Nephron (organoid): ENCODE measurements around the gene CTPS1.

Experiments used
- H3K27ac Mint-ChIP-seq, 3 experiments: 2 replicates each; pipeline ENCODE4 v1.8.0; 2020; ENCODE audit warnings: mixed read lengths in 3 of 3, mild to moderate bottlenecking in 2 of 3, moderate library complexity in 1 of 3
- H3K27me3 Mint-ChIP-seq: 2 replicates; pipeline ENCODE4 v1.8.0; 2021; ENCODE audit warnings: low read depth, mild to moderate bottlenecking, moderate library complexity, mixed read lengths
- H3K36me3 Mint-ChIP-seq: 2 replicates; pipeline ENCODE4 v1.8.0; 2020; ENCODE audit warnings: low read depth, mixed read lengths
- H3K4me1 Mint-ChIP-seq: 2 replicates; pipeline ENCODE4 v1.8.0; 2020; ENCODE audit warnings: mixed read lengths
- H3K4me3 Mint-ChIP-seq, 3 experiments: 2 replicates each; pipeline ENCODE4 v1.8.0; 2020; ENCODE audit warnings: mild to moderate bottlenecking in 3 of 3, mixed read lengths in 3 of 3, moderate library complexity in 2 of 3
- H3K9me3 Mint-ChIP-seq: 2 replicates; pipeline ENCODE4 v1.8.0; 2020; ENCODE audit warnings: mixed read lengths
- CTCF ChIP-seq, 3 experiments: fragments of 200-600 bp; sonication (generic); IDR thresholded peaks; one replicate each; pipeline ENCODE4 v1.5.0; 2021; ENCODE audit warnings: antibody characterized with exemption in 3 of 3; ENCODE audit not compliant: unreplicated experiment in 3 of 3

The CTPS1 gene

GRCh38 chr1:40986956-40987355 is 7.5 kb downstream of the CTPS1 start:
- TF ChIP-seq CTCF (IDR thresholded peaks at IDR 0.05; ENCODE audit: unreplicated experiment in 3 of 3), result no peak
- Mint-ChIP-seq H3K4me1 (peaks cover 47% of the 10 kb centered on the region), H3K9me3 (no peaks in the 10 kb centered on the region), H3K27ac (peak overlapping the region; percentile 65 to 78 (median 69)), H3K4me3 (peak overlapping the region in 2 of 3 experiments; percentile 8 to 11), H3K36me3 (peaks cover 63% of the 10 kb centered on the region), H3K27me3 (no peaks in the 10 kb centered on the region)

DNA sequence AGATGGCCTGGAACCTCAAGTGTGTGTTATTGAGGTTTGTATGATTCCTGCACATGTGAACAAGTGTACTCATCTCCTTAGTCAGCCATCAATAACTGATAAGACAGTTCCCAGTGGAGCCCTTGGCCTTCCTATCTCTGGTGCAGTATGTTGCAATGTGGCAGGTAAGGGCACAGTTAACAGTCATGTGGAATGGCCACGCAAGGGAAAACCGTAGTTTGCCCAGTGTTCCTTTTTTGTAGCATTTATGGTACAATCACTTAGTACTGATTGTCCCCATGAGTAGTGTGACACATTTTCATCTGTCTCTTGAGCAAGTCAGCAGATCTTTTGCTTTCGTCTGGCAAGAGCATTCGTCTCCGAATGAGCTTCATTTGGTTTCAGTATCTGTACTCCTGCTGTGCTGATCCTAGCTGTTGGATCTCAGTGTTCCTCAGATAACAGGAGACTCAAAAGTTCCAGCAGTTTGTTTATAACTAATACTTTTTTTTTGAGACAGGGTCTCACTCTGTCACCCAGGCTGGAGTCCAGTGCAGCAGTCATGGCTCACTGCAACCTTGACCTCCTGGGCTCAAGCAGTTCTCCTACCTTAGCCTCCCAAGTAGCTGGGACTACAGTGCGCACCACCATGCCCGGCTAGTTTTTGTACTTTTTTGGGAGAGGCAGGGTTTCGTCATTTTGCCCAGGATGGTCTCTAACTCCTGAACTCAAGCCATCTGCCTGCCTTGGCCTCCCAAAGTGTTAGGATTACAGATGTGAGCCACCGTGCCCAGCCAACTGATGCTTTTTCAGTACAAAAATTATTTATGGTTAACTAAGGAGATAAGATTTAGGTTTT is 8.2 kb downstream of the CTPS1 start:
- peak overlapping the region; percentile 65 to 78 (median 69) for H3K27ac Mint-ChIP-seq
- peaks cover 69% of the 10 kb centered on the region for H3K36me3 Mint-ChIP-seq
- H3K9me3 Mint-ChIP-seq, result no peaks in the 10 kb centered on the region
- no peaks in the 10 kb centered on the region for H3K27me3 Mint-ChIP-seq
- H3K4me3 Mint-ChIP-seq, result no peak overlapping the region
- TF ChIP-seq CTCF (IDR thresholded peaks at IDR 0.05; ENCODE audit: unreplicated experiment in 3 of 3), result no peak
- peaks cover 40% of the 10 kb centered on the region for H3K4me1 Mint-ChIP-seq

GRCh38 chr1:40988280-40988679 is 8.8 kb downstream of the CTPS1 start:
- Mint-ChIP-seq H3K36me3 (peaks cover 70% of the 10 kb centered on the region), H3K4me3 (no peak overlapping the region), H3K9me3 (no peaks in the 10 kb centered on the region), H3K4me1 (peaks cover 34% of the 10 kb centered on the region), H3K27ac (peak overlapping the region in 2 of 3 experiments; percentile 11 to 15), H3K27me3 (no peaks in the 10 kb centered on the region)
- no peak for TF ChIP-seq CTCF (IDR thresholded peaks at IDR 0.05; ENCODE audit: unreplicated experiment in 3 of 3)

DNA sequence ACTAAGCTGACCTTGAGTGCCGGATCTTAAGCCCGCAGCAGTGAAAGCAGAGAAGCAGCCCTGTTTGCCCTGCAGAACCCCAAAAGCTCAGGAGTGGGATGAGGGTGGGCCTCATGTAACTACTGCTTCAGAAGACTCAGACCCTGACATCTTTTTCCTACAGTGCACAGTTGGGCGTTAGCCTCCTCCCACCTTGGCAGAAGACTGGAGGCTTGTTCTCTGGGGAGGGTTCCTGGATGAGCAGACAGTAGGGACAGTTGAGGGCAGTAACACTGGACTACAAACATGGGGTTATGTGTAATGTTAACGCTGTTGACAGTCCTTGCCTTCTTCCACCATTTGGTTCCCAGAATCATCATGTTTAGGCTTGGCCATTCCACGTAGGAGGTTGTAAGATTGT is 9.6 kb downstream of the CTPS1 start:
- H3K27me3 Mint-ChIP-seq, result no peaks in the 10 kb centered on the region
- H3K27ac Mint-ChIP-seq, result peak overlapping the region in 1 of 3 experiments; percentile 15
- peaks cover 29% of the 10 kb centered on the region for H3K4me1 Mint-ChIP-seq
- no peaks in the 10 kb centered on the region for H3K9me3 Mint-ChIP-seq
- H3K4me3 Mint-ChIP-seq, result no peak overlapping the region
- no peak for TF ChIP-seq CTCF (IDR thresholded peaks at IDR 0.05; ENCODE audit: unreplicated experiment in 3 of 3)
- peaks cover 74% of the 10 kb centered on the region for H3K36me3 Mint-ChIP-seq

DNA sequence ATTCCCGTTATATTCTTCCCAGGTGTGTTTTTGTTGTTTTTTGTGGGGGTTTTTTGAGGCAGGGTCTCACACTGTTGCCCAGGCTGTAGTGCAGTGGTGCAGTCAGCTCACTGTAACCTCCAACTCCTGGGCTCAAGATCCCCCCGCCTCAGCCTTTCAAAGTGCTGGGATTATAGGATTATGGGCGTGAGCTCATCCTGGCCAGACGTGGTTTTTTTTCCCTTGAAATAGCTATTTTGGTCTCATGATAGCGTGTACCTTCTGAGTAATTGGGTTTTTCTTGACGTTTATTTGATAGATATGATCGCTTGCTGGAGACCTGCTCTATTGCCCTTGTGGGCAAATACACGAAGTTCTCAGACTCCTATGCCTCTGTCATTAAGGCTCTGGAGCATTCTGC is 17.6 kb downstream of the CTPS1 start:
- peaks cover 4% of the 10 kb centered on the region for H3K4me1 Mint-ChIP-seq
- no peaks in the 10 kb centered on the region for H3K9me3 Mint-ChIP-seq
- no peaks in the 10 kb centered on the region for H3K27me3 Mint-ChIP-seq
- H3K36me3 Mint-ChIP-seq, result peaks cover 69% of the 10 kb centered on the region
- TF ChIP-seq CTCF (IDR thresholded peaks at IDR 0.05; ENCODE audit: unreplicated experiment in 3 of 3), result no peak
- no peak overlapping the region for H3K4me3 Mint-ChIP-seq
- H3K27ac Mint-ChIP-seq, result no peak overlapping the region

GRCh38 chr1:40998668-40999067 is 19.2 kb downstream of the CTPS1 start:
- Mint-ChIP-seq H3K36me3 (peaks cover 75% of the 10 kb centered on the region), H3K27ac (no peak overlapping the region), H3K27me3 (no peaks in the 10 kb centered on the region), H3K4me1 (peaks cover 19% of the 10 kb centered on the region), H3K9me3 (no peaks in the 10 kb centered on the region), H3K4me3 (no peak overlapping the region)
- TF ChIP-seq CTCF (IDR thresholded peaks at IDR 0.05; ENCODE audit: unreplicated experiment in 3 of 3), result no peak
